CD4-positive, alpha-beta T cell treated with Interleukin-21 for 1 hour (primary cell): Measurements from ENCODE around the gene ZIC5.

Experiments used
- DNase-seq: peaks from one replicate; pipeline ENCODE4 v3.0.0-alpha.2; 2020

ZIC5 gene

GRCh38 chr13:99971576-99972189 lies at the start of gene ZIC5:
ZIC5 (minus strand) TSS chr13:99971767; CDS start chr13:99971603, 164 bp downstream.
- no peak for DNase-seq

- no peak for DNase-seq
Observed at GRCh38 chr13:100019780-100020356, 48.3 kb upstream of the ZIC5 start.

GRCh38 chr13:100014621-100015020 lies 43.1 kb upstream of the ZIC5 start:
- no peak for DNase-seq

GRCh38 chr13:99998261-99998660 lies 26.7 kb upstream of the ZIC5 start:
- no peak for DNase-seq

- no peak for DNase-seq
Observed at GRCh38 chr13:99997702-99998214, 26.2 kb upstream of the ZIC5 start.

GRCh38 chr13:99996381-99996973 lies 24.9 kb upstream of the ZIC5 start:
- DNase-seq = no peak

- DNase-seq = no peak
Observed at GRCh38 chr13:99995589-99996380, 24.2 kb upstream of the ZIC5 start.

- no peak for DNase-seq
Observed at GRCh38 chr13:99995104-99995588, 23.6 kb upstream of the ZIC5 start.

- DNase-seq = no peak
Observed at GRCh38 chr13:99994638-99995020, 23.1 kb upstream of the ZIC5 start.

- no peak for DNase-seq
Observed at GRCh38 chr13:99993660-99994637, 22.4 kb upstream of the ZIC5 start.

GRCh38 chr13:99992949-99993351 lies 21.4 kb upstream of the ZIC5 start:
- DNase-seq = no peak

- no peak for DNase-seq
Observed at GRCh38 chr13:99991828-99992775, 20.5 kb upstream of the ZIC5 start.

- no peak for DNase-seq
Observed at GRCh38 chr13:99991013-99991827, 19.7 kb upstream of the ZIC5 start.

GRCh38 chr13:99990126-99990977 lies 18.8 kb upstream of the ZIC5 start:
- no peak for DNase-seq

- DNase-seq = no peak
Observed at GRCh38 chr13:99989276-99990125, 17.9 kb upstream of the ZIC5 start.

- DNase-seq = no peak
Observed at GRCh38 chr13:99988529-99989275, 17.1 kb upstream of the ZIC5 start.
